GM12872 (cell line): ENCODE data around the gene RPRD1B.
A peak's percentile ranks its signal among the peaks of the same experiment; 100 is the strongest.

Source experiments
- CTCF ChIP-seq: IDR thresholded peaks from 3 replicates; pipeline ENCODE4 v1.5.1; 2011; ENCODE audit warnings: low read depth, mild to moderate bottlenecking, low read length, moderate library complexity; ENCODE audit not compliant: insufficient read depth

RPRD1B gene

GRCh38 chr20:37989601-37990295 is 43.8 kb upstream of the RPRD1B start:
- no peak for TF ChIP-seq CTCF

- no peak for TF ChIP-seq CTCF
Measured at GRCh38 chr20:37990571-37991151, 42.9 kb upstream of the RPRD1B start.

DNA sequence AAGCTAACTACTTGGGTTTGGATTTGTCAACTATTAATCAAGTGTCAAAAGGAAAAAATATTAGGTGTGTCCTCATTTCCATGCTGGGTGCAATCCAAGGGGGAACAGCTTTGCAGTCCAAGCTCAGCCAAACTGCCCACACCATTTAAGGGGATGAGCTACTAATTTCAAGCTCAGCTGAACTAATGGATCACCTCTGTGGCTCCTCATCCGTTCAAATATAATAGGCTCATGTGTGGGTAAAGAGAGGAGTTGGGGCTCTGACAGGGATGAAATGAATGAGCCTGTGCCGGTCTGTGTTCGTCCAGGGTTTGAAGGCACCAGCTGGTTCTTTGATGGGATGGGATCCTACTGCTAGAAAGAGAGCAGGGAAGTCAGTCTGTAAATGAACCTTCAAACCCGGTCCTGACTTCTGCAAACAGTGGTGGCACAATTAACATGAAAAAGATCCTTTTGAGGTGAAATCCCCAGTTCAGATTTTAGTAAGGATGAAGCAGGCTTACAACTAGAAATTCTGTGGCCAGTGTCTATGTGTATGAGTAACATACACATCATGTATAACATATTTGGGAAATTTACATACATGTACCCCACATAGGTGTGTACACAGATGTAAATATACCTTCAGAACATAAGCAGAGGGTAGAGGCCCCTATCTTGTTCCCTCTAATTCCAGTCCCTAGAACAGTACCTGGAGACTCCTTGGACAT is 42.2 kb upstream of the RPRD1B start:
- no peak for TF ChIP-seq CTCF

DNA sequence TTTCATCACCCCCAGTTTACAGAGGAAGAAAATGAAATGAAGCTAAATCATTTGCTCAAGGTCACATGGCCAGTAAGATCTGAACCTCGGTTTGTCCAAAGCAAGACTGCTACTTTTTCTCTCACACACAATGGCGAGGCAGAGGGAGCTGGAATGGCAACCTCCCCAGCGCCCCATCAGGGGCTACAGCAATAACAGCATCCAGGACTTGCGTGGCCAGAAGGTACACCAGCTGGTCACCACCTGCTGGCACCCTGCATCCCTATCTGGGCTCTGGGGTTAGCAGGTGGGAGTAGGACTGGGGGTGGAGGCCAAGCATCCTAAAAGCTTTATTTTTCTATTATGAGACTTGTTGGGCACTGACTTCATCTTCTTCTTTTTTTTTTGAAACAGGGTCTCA is 41.6 kb upstream of the RPRD1B start:
- TF ChIP-seq CTCF, result no peak

DNA sequence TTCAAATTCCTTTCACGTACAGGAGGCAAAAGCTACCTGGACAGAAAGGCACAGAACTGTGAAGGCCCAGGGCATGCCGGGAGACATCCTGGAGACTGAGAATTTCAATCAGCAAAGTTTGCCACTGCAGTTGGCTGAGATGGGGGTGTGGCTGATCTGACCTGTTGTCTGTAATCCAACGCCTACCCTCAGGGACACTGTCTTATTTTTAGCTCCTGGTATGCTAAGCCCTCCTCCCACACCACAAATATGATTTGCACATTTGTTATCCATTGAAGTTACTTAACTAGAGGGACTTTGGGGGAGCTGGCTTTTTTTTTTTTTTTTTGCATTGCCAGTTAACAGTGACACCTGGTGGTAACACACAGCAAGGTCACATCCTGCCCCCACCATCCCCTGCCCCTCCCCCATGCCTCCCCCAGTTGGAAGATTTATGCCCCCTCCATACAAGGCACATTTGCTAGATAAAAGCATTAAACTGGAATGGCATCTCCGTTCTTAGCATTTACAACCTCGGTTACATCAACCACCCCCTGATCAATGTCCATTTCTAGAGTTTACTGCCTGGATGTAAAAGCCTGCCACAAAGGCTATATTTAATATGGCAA is 40.6 kb upstream of the RPRD1B start:
- TF ChIP-seq CTCF, result peak; percentile 66

DNA sequence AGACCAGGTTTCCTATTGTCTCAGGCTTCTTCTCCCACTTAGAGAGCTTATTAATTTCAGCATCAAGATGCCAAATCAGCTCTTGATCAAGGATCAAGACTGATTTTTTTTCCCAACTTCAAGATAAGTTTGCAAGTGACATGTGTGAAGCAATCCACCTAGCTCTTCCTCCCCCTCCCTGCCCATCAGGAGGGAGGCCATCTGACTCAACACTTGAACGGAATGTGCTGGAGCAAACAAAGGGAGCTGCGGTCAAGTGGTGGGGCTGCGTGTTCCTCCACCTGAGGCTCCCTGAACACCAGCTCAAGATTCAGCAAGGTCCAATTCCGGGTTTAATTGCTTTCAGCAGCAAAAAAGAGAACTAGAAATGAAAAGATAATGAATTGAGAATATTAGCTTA is 39.0 kb upstream of the RPRD1B start:
- TF ChIP-seq CTCF, result no peak

DNA sequence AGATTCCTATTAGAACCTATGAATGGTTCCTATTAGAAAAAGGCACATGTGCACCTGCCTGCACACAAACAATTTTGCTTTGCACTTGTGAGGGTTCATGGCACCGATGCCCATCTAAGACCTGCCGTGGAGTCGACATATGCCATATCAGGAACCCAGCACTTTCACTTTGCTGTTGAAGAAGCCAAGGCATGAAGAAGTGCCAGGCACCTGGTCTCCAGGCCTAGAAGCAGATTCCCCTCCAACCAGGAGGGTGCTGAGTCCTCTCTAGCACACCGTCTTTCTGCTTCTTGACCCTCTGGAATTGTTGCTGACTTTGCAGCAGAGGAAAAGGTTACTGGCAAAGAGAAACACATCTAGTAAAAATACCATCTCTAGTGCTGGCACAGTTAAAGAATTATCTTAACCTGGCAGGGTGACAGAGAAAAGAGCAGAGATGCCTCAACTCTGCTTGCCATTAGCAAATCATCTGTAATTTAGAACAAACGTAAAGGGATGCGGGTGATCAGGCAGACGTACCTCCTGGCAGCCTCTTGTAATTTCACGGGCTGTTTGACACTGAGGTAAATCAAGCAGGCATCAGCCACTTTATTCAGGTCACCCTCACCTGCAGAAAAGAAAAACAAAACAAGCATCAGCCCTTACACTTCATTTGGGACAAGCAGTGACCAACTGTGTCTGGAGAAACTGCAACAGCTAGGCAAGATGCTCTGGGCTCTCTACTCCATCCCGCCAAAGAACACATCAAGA is 37.5 kb upstream of the RPRD1B start:
- TF ChIP-seq CTCF, result no peak
